ENCODE results near the gene SMARCA4.
A peak's percentile ranks its signal among the peaks of the same experiment; 100 is the strongest.

The SMARCA4 gene

DNA sequence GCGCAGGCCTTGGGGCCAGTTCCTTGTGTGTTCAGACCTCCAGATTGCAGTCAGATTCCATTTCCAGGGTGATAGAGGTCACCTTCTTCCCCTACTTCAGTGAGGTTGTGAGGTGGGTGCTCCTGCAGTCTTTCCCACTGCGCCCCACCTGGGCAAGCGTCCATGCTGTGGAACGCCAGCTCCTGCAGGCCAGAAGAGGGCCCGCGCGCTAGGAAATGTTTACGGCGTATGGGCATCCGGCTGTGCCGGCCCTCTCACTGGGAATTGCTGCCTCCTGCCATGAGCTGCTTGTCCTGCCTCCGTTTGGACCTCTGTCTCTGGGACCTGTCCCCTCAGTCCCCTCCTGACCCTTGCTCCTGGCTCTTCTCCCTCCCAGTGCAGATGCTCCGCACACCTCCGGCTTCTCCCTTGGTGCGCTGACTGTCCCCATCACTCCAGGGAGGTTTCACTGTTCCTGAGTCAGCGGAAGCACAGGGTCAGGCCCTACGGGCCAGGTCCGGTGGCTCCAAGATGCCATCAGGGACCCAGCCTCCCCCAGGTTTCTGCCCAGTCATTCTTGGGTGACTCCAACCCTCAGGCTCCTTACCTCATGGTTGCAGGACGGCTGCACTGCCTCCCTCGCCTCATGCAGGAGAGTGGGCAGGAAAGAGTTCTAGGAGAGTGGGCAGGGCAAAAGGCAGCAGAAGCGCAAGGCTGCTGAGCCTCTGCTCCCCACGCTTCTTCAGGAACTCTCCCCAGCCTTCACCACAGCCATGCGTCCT, 56.6 kb downstream of the SMARCA4 start:
- DNase-seq, result no peak

DNA sequence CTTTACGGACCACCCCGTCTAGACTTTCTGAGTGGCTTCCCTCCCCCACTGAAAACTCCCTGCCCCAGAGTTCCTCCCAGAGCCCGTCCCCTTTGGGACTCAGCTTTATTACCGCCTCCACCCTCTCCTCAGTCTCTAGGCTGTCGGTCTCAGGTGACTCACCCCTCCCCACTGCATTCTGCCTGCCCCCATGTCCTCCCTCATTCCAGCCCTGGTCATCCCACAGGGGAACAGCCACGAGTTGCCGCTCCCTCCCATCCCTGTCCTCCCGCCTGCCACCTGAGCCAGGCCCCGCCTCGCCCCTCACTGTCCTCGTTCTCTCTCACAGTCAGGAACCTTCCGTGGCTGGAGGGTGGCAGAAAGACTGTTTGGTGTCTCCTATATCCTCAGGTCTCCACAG, 57.3 kb downstream of the SMARCA4 start:
- DNase-seq, result no peak

DNA sequence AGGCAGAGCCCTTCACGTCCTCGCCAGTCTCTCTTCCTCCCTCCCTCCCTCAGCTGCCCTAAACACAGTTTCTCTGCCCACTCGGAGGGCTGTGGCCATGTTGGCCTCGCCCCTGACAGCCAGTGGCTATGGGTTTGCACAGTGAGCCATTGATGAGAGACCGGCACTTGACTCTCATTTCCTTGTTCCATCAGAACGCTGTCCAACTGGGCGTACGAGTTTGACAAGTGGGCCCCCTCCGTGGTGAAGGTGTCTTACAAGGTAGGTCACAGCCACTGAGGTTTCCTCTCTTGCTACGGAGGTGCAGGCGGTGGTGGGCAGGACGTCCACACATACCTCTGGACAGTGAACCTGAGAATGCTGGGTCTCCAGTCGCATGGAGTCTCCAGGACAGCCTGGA, 57.9 kb downstream of the SMARCA4 start:
- no peak for DNase-seq

DNA sequence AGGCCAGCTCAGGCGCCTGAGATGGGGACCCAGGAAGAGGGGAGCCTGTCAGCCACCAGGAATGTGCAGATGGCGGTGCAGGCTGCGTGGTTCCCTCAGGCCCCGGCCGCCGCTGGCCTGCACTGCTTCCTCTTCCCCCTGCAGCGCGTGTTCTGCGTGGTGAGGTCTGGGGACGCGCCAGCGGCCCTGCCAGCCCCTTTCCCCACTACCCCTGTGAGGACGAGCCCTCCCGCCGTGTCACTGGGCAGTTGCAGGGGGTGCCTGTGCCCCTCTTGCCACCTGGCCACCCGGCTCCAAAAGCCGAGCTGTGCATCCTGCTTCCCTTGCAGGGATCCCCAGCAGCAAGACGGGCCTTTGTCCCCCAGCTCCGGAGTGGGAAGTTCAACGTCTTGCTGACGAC, 58.4 kb downstream of the SMARCA4 start:
- no peak for DNase-seq

DNA sequence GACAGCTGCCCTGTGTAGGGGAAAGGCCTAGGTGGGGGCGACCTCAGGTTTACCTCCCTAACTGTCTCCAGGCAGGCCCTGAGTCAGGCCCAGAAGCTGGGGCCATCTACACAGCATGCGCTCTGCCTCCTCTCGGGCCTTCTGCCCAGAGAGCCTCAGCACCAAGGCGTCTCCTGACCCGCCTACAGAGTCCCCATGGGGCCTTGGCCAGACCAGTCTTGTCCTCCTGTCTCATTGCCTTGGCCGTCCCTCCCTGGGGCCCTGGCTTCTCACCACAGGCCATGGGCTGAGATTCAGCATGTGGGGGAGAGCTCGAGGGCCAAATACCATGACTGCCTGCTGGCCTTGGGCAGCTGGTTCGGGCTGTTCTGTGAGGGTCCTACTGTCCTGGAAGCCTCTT, 59.0 kb downstream of the SMARCA4 start:
- no peak for DNase-seq

DNA sequence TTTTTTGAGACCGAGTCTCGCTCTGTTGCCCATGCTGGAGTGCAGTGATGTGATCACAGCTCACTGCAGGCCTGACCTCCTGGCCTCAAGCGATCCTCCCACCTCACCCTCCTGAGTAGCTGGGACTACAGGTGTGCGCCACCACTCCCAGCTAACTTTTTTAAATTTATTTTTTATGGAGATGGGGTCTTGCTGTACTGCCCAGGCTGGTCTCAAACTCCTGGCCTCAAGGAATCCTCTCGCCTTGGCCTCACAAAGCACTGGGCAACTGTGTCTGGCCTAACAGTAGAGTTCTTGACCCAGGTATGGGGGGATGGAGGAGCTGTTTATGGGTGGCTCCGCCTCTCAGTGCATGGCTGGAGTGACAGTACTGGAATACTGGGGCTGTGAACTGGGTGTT, 59.6 kb downstream of the SMARCA4 start:
- no peak for DNase-seq

DNA sequence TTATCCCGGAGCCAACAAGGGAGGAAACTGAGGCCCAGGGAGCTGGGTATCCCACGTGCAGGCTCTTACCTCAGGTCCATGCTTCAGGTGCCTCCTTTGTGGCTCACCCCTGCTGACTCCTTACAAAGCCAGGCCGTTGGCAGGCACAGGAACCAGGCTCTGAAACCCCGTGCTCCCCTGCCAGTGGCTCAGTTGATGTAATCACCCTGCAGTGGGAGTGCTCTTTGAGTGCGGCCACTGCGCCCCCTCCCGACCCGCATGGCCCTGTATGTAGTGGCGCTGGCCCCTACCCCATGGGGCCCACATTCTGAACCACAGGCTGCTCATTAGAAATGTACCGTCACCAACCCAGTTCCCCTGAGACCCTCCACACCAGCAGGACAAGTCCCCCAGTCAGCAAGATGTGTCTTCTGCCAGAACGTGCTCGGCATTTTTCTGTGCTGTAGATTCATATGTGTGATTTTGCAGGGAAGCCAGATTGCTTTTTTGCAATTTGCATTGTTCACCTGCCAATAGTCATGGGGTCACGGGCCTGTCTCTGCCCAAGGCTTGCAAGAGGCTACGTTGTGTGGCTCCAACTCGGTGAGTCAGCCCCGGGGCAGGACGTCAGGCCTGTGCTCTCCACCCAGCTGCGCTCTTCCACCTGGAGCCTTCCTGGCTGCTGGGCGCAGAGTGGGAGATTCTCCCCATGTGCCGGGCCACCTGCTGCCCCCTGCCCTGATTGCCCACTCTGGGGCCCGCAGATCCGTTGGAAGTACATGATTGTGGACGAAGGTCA, 60.3 kb downstream of the SMARCA4 start:
- DNase-seq, result no peak

DNA sequence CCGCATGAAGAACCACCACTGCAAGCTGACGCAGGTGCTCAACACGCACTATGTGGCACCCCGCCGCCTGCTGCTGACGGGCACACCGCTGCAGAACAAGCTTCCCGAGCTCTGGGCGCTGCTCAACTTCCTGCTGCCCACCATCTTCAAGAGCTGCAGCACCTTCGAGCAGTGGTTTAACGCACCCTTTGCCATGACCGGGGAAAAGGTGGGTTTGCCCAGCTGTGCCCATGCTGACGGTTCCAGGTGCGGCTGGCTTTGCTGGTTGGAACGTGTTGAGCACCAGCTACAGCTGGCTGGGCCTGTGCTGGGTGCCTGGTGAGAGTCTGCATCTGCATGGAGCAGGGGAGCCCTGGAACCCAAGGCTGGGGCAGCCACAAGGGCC, 60.9 kb downstream of the SMARCA4 start:
- no peak for DNase-seq

DNA sequence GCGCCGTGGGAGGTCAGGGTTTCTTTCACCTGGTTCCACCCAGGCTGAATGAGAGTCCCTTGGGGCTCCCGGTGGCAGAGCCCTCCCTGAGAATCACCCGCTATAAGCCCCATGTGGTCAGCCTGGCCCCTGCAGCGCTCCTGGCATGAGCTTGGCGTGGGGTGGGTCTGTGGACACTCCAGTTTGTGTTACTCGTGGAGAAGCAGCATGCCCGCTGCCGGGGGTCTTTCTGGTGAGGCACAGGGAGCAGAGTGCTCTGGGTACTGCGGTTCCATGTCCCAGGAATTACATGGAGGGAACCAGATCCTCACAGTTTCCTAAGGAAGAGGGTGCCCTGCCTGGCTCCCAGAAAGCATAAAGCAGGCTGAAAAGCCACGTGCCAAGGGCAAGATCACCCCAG, 62.2 kb downstream of the SMARCA4 start:
- no peak for DNase-seq

DNA sequence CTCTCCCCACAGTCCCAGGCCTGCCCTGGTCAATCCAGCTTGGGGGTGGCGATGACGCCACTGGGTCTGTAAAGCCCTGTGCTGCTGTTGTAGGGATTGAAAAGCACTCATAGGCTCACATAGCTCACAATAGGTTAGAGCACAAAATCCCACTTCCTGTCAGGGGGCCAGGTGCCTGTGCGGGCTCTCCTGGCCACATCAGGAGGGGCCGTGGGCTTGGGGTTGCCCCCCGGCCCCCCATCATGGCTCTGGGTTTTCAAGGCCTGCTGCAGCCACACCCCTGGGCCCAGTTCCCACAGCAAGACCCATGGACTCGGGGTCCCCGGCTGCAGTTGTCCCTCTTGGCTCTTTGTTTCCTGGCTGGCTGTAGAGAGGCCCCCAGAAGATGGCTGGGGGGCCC, 62.9 kb downstream of the SMARCA4 start:
- DNase-seq, result no peak

DNA sequence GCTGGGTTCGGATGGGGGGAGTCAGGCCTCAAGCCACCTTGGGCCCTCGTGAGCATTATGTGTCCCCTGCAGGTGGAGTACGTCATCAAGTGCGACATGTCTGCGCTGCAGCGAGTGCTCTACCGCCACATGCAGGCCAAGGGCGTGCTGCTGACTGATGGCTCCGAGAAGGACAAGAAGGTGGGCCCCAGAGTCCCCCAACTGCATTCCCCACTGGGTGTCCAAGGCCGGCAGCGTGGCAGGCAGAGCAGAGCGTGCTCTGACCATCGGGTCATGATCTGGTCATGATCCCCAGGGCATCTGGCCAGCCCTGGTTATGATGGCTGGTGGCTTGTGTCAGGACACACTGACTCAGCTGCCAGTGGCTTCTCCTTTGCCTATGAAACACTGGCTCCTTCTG, 63.4 kb downstream of the SMARCA4 start:
- no peak for DNase-seq

DNA sequence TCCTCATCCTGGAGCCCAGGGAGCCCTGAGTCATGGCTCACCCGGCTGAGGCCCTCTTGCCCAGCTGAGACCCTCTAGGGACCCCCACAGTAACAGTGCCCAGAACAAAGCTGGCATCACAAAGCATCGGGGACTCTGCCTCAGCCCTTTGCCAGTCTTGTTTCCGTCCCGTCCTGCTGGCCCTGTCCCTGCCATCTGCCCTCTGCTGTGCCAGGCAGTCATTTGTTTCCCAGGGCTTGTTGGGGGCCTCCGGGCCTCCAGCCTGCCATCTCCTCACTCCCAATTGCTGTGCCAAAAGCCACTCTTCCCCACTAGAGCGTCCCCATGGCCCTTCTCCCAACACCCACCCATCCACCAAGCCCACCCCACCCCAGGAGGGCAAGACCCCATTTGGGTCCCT, 64.2 kb downstream of the SMARCA4 start:
- no peak for DNase-seq

DNA sequence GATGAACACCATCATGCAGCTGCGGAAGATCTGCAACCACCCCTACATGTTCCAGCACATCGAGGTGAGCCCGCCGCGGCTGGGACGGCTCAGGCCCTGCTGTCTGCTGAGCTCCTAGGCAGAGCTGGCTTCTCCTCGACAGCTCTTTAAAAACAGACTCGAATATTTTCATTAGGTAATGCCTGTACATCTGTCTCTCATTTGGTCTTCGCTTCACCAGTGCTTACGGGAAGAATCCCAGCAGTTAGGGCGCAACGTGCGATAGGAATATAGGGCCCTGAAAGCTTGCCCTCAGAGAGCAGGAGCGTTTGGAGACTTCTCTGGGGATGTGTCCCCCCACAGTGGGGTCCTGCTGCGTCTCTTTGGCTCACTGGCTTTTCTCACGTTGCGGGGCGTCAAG, 64.6 kb downstream of the SMARCA4 start:
- no peak for DNase-seq

DNA sequence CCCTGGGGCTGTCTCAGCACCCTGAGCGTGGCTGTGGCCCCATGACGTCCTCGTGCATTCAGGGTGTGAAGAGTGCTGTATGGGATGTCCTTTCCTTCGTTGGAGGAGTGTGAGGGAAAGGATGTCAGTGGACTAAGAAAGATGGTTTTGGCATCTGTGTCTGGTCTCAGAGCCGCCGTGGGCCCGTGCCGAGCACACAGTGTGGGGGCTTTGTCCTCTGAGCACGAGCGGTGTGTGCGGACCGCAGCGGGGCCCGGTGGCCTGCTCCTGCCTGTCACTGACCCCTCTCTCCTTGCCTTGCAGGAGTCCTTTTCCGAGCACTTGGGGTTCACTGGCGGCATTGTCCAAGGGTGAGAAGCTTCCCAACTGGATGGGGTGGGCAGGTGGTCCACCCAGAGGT, 65.2 kb downstream of the SMARCA4 start:
- DNase-seq, result no peak

DNA sequence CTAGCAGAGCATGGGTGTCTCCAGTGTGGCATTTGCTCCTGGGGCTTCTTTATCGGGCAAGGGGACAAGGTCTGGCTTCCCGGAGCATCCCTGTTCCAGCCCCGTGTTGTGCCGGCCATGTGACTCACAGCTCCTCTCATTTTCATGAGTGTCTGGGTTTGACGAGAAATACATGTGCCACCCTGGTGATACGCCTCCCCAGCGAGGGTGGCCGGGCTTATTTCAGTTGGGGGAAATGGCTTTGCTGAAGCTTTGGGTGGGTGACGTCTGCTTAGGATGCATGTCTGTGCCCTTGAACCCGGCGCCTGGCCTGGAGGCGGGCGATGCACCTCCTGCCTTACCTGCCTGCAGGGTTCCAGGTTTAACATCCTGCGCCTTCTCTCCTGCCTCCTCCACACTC, 66.6 kb downstream of the SMARCA4 start:
- no peak for DNase-seq

DNA sequence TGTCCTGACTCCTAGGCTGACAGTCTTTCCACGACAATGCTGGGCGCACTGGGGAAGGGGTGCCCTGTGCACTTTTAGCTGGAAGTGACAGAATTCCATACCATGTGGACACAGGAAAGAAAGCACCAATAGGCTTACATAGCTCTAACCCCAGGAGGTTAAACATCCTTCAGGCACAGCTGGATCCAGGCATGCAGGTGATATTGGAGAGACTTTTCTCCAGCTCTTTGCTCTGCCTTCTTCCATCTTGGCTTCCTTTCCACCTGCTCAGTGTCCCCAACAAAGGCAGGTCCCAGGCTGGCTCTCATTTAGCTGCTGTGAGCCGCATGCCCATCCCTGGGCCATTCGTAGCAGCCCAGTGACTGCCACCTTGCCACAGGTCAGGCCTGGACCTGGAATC, 67.3 kb downstream of the SMARCA4 start:
- no peak for DNase-seq

DNA sequence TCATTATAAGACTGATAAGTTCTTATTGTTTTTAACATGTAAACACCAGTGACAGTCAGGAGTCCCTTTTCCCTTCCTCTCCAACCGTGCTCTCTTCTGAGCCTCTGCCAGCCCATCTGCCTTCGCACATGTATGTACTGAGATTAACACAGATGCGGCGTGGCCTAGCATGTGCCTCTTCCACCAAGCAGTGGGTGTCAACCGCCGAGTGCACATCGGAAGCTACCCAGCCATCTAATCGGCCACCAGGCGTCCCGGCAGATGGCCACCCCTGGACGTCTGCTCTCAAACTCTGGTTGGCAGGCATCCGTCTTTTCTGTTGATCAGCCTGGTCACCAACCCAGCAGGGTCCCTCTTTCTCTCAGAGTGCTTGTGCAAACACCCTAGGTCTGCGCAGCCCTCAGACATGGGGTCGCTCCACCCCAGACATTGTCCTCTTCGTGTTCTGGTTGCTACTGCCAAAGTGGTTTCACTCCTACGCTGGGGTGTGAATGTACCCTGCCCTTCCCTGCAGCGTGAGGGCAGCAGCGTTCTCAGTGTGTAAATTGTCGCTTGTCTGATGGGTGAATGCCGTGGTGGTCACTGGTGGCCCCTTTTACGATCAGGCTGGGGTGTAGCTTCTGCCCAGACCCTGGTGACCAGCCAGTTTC, 70.7 kb downstream of the SMARCA4 start:
- no peak for DNase-seq

DNA sequence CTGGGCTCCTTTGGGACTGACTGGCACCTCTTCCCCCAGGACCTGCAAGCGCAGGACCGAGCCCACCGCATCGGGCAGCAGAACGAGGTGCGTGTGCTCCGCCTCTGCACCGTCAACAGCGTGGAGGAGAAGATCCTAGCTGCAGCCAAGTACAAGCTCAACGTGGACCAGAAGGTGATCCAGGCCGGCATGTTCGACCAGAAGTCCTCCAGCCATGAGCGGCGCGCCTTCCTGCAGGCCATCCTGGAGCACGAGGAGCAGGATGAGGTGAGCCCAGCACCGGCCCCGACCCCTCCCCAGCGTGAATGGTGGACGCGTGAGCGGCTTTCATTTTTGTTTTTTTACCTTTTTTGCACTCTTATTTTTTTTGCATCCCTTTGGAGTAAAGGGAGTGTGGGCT, 72.4 kb downstream of the SMARCA4 start:
- DNase-seq, result no peak

DNA sequence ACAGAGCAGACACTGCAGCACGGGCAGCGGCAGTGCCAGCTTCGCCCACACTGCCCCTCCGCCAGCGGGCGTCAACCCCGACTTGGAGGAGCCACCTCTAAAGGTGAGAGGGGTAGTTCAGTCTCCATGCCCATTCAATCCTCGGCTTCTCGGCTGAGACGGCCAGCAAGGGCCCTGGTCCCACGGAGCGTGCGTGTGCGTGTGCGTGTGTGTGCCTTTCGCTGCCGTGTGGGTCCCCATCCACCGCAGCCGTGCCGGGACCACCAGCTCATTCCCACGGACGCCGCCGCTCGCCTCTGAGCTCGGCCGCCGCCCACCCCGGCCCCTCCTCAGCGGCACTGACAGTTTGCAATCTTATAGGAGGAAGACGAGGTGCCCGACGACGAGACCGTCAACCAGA, 72.9 kb downstream of the SMARCA4 start:
- no peak for DNase-seq

DNA sequence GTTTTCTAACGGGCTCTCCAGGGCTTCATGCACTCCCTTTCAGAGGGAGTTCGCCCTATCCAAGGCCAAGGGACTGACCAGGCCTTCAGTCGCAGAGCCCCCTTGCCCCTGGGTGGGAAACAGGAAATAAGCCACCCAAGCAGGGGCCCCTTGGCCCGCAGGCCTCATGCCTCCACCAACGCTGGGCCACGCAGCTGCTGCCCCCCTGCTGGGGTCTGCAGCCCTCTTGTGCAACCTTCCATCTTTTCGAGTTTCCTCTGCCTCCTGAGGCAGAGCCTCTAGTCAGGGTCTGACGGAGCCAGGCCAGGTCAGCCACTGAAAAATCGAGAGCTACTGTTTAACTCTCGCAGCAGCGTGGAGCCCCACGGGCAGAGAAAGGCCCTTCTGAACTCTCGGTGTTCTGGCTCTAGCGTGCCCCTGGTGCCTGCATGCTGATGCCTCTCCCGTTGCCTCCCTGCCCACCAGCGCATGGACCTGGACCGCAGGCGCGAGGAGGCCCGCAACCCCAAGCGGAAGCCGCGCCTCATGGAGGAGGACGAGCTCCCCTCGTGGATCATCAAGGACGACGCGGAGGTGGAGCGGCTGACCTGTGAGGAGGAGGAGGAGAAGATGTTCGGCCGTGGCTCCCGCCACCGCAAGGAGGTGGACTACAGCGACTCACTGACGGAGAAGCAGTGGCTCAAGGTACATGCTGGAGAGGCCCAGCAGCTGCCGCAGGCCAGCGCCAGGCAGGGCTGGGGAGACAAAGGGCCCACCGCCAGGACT, 73.8 kb downstream of the SMARCA4 start:
- DNase-seq, result no peak

DNA sequence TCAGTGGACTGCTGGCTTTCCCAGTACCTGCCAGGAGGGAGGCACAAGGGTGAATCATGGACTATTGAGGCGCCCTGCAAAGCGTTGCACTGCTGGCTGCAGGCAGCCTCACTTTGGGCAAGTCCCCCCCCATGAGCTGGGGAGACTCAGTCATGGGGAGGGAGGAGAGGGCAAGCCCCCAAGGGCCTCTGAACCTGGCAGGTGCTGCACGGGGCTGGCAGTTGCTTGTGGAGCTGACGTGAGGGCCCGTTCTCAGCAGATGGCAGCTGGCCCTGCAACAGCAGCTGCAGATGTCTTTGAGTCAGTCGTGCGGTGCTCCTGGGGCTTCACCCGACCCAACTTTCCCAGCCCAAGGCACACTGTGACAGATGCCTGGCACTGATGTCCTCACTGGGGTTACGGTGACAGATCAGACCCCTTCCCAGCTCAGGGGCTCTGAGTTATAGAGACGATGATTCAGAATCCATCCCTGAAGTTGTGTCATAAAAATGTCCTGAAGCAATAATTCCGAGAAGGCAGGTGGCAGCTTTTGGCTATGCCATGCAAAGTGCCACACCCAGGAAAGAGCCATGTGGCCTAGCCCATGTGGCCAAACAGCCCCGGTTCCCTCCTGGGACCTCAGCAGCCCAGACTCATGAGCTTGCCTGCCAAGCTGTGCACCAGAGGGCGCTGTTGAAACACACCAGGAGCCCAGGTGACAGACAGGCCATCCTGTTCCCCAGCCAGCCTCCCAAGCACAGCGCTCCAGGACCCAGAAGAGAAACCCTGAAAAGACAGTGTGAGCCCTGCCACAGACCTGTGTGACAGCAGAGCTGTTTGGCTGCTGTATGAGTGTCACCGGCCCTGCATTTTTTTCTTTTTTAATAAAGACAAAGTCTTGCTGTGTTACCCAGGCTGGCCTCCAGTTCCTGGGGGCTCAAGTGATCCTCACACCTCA, 74.9 kb downstream of the SMARCA4 start:
- DNase-seq, result peak; percentile 15

DNA sequence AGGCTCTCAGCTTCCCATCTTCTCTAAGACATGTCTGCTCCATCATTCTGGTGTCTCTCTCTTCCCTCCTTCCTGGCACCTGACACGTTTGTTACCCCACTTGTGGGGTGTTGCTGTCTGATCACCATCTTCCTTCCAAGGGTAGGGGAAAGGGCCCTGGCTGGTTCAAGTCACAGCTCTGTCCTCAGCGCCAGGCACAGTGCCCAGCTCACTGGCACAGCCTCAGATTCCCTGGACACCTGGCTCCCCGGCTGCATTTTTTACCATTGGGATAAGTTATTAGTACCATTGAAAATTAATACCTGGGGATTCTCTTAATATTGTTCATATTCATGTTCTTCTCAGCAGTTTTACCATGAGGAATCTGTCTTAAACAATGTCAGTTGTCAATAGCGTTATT, 77.7 kb downstream of the SMARCA4 start:
- no peak for DNase-seq
